Fibroblast of lung (primary cell): ENCODE results near the gene CCNL1.

Experiments used
- EZH2 ChIP-seq: IDR thresholded peaks from 2 replicates; pipeline ENCODE4 v1.5.1; 2012; ENCODE audit warnings: low read length, control low read depth, mild to moderate bottlenecking; ENCODE audit errors: missing control alignments
- TF ChIP-seq, protein P1 (sequence below), 2 donors: IDR thresholded peaks in 1 of 2; conservative IDR thresholded peaks in 1 of 2; 1 replicate in 1 of 2; 2 replicates in 1 of 2; pipeline ENCODE4 v1.5.1; 2011 to 2012; ENCODE audit warnings: low read length in 2 of 2, control low read depth in 1 of 2, inconsistent platforms in 1 of 2, low read depth in 1 of 2, mild to moderate bottlenecking in 1 of 2

DNA sequence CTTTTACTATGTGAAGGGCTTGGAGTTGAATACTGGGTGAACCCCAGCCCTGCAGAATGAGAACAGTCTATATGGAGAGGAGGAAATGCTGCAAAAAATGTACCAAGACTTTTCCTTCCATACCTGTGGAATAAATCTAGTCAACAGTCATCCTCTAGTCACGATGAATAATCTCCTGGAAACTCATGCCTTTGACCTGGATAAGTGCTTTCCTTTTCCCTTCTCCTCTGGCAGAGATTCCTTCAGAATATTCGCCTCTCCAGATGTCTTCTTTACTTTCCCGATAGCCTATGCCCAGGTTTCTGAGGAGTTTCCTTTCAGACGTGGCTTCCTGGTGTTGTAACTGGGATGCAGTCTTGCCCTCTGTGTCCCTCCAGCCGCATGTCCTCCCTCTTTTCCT lies 28.1 kb downstream of the CCNL1 start:
- TF ChIP-seq, protein P1, sequence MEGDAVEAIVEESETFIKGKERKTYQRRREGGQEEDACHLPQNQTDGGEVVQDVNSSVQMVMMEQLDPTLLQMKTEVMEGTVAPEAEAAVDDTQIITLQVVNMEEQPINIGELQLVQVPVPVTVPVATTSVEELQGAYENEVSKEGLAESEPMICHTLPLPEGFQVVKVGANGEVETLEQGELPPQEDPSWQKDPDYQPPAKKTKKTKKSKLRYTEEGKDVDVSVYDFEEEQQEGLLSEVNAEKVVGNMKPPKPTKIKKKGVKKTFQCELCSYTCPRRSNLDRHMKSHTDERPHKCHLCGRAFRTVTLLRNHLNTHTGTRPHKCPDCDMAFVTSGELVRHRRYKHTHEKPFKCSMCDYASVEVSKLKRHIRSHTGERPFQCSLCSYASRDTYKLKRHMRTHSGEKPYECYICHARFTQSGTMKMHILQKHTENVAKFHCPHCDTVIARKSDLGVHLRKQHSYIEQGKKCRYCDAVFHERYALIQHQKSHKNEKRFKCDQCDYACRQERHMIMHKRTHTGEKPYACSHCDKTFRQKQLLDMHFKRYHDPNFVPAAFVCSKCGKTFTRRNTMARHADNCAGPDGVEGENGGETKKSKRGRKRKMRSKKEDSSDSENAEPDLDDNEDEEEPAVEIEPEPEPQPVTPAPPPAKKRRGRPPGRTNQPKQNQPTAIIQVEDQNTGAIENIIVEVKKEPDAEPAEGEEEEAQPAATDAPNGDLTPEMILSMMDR (conservative IDR thresholded peaks at IDR 0.05 in 1 of 2, IDR thresholded peaks at IDR 0.05 in 1 of 2; ENCODE audit: low read depth in 1 of 2, low read length in 2 of 2) = no peak
- TF ChIP-seq EZH2 = no peak
